MCF 10A (cell line): ENCODE data around the gene MELTF. TPM values are rescaled to one million over a fixed set of nuclear protein-coding genes. Genes with fewer than 3 reads are reported as not detected.

ENCODE experiments used
- BruUV-seq: library from RNA; stranded (reverse); fragments of 400-500 nt; replicated peaks from 2 replicates; lab custom pipeline; 2021; lab: Mats Ljungman, UMichigan
- CTCF ChIA-PET: fragments of 300-600 bp; sonication (Branson Sonifier 250); formaldehyde crosslinking; extraction: SDS; loops from one replicate; lab custom pipeline; 2021; ENCODE audit warnings: antibody characterized with exemption, inconsistent platforms; lab: Yijun Ruan, JAX
- POLR2A ChIA-PET: fragments of 300-600, 350-650 bp; sonication (Branson Sonifier 250); formaldehyde crosslinking; extraction: SDS; loops from one replicate; lab custom pipeline; 2020; ENCODE audit warnings: antibody characterized with exemption, inconsistent platforms; lab: Yijun Ruan, JAX
- DNase-seq: peaks from one replicate; pipeline ENCODE4 v3.0.0-alpha.2; 2018; ENCODE audit not compliant: unreplicated experiment
- H3K27ac Mint-ChIP-seq: one replicate; pipeline ENCODE4 v1.8.0; 2022; ENCODE audit warnings: mild to moderate bottlenecking, low read depth, mixed read lengths; ENCODE audit not compliant: unreplicated experiment
- H3K27me3 Mint-ChIP-seq: one replicate; pipeline ENCODE4 v1.8.0; 2022; ENCODE audit warnings: mixed read lengths; ENCODE audit not compliant: insufficient read depth, unreplicated experiment
- H3K36me3 Mint-ChIP-seq: one replicate; pipeline ENCODE4 v1.8.0; 2022; ENCODE audit warnings: mild to moderate bottlenecking, moderate library complexity, mixed read lengths; ENCODE audit not compliant: insufficient read depth, unreplicated experiment
- H3K4me1 Mint-ChIP-seq: one replicate; pipeline ENCODE4 v1.8.0; 2022; ENCODE audit warnings: mixed read lengths; ENCODE audit not compliant: insufficient read depth, unreplicated experiment
- H3K4me3 Mint-ChIP-seq: one replicate; pipeline ENCODE4 v1.8.0; 2022; ENCODE audit warnings: mild to moderate bottlenecking, moderate library complexity, mixed read lengths; ENCODE audit not compliant: unreplicated experiment
- H3K9me3 Mint-ChIP-seq: one replicate; pipeline ENCODE4 v1.8.0; 2022; ENCODE audit warnings: mixed read lengths; ENCODE audit not compliant: unreplicated experiment
- CTCF ChIP-seq: fragments of 200-600 bp; IDR thresholded peaks from one replicate; pipeline ENCODE4 v1.8.0; 2022; ENCODE audit warnings: antibody characterized with exemption, mild to moderate bottlenecking; ENCODE audit not compliant: unreplicated experiment
- intact Hi-C: fragments of 100-400 bp; cut with micrococcal nuclease; formaldehyde crosslinking; loops from 2 replicates; pipeline ENCODE4 v1.14.1; 2022
- total RNA-seq: library from RNA; stranded (reverse); gene quantifications from 2 replicates; pipeline ENCODE4 v1.2.3, GENCODE V29; 2022

The MELTF gene
- total RNA-seq, 1 experiment from 2014 or later, result 9.1 TPM

GRCh38 chr3:197026481-197026866 lies 3.1 kb downstream of the MELTF start:
- intact Hi-C loops, result no loop called here
- ChIA-PET POLR2A (interaction anchor here (0.6 kb wide), 1 partner anchor 179 kb away, joined by 3 read pairs; no protein-coding TSS in a partner anchor), CTCF (interaction anchor here (1.0 to 1.4 kb wide), 2 partner anchors 23 to 160 kb away, joined by 3 to 5 read pairs; no protein-coding TSS in a partner anchor)
- peaks cover 18% of the 10 kb centered on the region for H3K4me1 Mint-ChIP-seq
- no peak for DNase-seq
- BruUV-seq, result no TSS peak
- H3K27me3 Mint-ChIP-seq, result no peaks in the 10 kb centered on the region
- TF ChIP-seq CTCF, result no peak
- H3K9me3 Mint-ChIP-seq, result no peaks in the 10 kb centered on the region
- no peak overlapping the region for H3K4me3 Mint-ChIP-seq
- H3K36me3 Mint-ChIP-seq, result peaks cover 4% of the 10 kb centered on the region
- H3K27ac Mint-ChIP-seq, result no peak overlapping the region

DNA sequence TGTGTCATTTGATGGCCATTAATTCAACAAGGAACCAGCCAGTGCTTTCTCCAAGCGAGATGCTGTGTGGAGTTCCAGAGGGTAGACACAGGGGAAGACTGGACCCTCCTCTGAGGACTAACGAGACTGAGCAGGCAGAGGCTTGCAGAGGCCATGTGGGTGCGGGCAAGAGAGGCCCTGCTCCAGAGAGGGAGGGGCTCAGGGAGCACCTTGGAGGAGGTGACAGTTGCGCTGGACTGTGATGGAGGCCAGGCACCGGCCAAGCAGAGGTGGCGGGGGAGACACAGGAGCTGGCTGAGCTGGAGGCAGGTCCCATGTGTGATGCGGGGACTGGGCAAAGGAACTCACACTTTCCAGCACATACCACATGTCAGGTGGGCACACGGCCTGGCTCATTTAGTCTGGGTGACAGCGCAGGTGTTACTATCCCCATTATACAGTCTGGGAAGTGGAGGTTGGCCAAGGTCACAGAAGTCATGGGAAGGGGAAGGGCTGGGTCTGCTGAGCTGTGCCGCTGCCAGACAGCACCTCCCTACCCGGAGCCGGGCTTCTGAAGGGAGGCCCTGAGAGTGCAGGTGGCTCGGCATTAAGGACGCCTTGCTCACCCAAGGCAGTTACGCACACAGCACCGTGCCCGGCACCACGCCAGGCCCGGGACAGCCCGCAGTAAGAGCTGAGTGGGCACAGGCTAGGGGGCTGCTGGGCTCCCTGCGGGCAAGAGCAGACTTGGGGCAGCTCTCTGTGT lies 3.7 kb downstream of the MELTF start:
- peaks cover 12% of the 10 kb centered on the region for H3K4me1 Mint-ChIP-seq
- intact Hi-C loops, result no loop called here
- CTCF ChIA-PET, result interaction anchor here (1.0 to 1.4 kb wide), 2 partner anchors 23 to 161 kb away, joined by 3 to 5 read pairs; no protein-coding TSS in a partner anchor
- no peak for DNase-seq
- no TSS peak for BruUV-seq
- no peaks in the 10 kb centered on the region for H3K27me3 Mint-ChIP-seq
- no peak for TF ChIP-seq CTCF
- POLR2A ChIA-PET, result interaction anchor here (0.6 kb wide), 1 partner anchor 178 kb away, joined by 3 read pairs; no protein-coding TSS in a partner anchor
- peaks cover 4% of the 10 kb centered on the region for H3K36me3 Mint-ChIP-seq
- no peaks in the 10 kb centered on the region for H3K9me3 Mint-ChIP-seq
- H3K4me3 Mint-ChIP-seq, result no peak overlapping the region
- H3K27ac Mint-ChIP-seq, result no peak overlapping the region

GRCh38 chr3:197024881-197025735 lies 4.5 kb downstream of the MELTF start:
- no peak for TF ChIP-seq CTCF
- H3K36me3 Mint-ChIP-seq, result peaks cover 4% of the 10 kb centered on the region
- H3K27ac Mint-ChIP-seq, result no peak overlapping the region
- H3K4me3 Mint-ChIP-seq, result no peak overlapping the region
- DNase-seq, result no peak
- H3K4me1 Mint-ChIP-seq, result peaks cover 4% of the 10 kb centered on the region
- no peaks in the 10 kb centered on the region for H3K27me3 Mint-ChIP-seq
- intact Hi-C loops, result no loop called here
- BruUV-seq, result no TSS peak
- ChIA-PET POLR2A (no interaction called here), CTCF (interaction anchor here (1.0 to 1.4 kb wide), 2 partner anchors 22 to 161 kb away, joined by 3 to 5 read pairs; no protein-coding TSS in a partner anchor)
- H3K9me3 Mint-ChIP-seq, result no peaks in the 10 kb centered on the region
